Measurements from ENCODE around the gene POLR2M.

The POLR2M gene

DNA sequence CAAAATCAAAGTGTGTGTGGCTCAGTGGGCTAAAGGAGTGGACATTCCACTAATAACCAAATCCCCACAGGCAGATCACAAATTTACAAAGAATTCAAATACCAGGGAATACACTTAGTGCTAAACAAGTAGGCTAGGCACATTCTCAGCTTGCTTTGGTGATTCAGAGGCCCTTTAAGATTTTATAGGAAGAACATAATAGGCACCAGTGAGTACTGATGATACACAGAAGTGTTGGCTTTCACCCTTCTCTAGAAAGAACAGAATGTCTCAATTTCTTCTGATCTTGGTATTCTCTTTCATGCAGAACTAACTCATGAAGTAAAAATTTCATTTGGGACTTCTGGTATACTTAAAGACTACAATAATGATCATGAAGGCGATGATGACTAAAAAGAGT, 55.0 kb downstream of the POLR2M start:
- no peak for TF ChIP-seq CTCF (conservative IDR thresholded peaks at IDR 0.05; ENCODE audit: low read depth, low read length)
- no peak for DNase-seq (ENCODE audit: low read depth)
- no peak overlapping the region for H3K4me3 ChIP-seq (ENCODE audit: low read depth, low read length)

DNA sequence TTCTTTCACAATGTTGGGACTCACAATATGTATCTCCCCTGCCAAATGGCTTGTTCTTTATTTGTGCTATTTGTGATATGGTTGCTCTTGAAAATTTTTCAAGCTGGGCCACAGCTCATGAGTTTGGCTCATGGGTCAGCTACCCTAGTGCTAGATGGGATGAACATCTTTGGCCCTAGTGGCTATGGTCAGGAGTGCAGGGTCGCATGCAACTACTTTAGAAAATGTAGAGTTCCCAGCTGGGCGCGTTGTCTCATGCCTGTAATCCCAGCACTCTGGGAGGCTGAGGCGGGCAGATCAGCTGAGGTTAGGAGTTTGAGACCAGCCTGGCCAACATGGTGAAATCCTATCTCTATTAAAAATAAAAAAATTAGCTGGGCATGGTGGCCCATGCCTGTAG, 55.8 kb downstream of the POLR2M start:
- H3K4me3 ChIP-seq (ENCODE audit: low read depth, low read length): no peak overlapping the region
- no peak for TF ChIP-seq CTCF (conservative IDR thresholded peaks at IDR 0.05; ENCODE audit: low read depth, low read length)
- no peak for DNase-seq (ENCODE audit: low read depth)

- TF ChIP-seq CTCF (conservative IDR thresholded peaks at IDR 0.05; ENCODE audit: low read depth, low read length): no peak
- H3K4me3 ChIP-seq (ENCODE audit: low read depth, low read length): no peak overlapping the region
- DNase-seq (ENCODE audit: low read depth): no peak
Observed at GRCh38 chr15:57763176-57763964, 56.9 kb downstream of the POLR2M start.
